NCI-H128 (cell line): ENCODE measurements around the gene FRMD4B.

Experiments used
- DNase-seq: peaks from one replicate; lab custom pipeline; 2025; ENCODE audit not compliant: unreplicated experiment; lab: John Stamatoyannopoulos, UW

Gene FRMD4B

DNA sequence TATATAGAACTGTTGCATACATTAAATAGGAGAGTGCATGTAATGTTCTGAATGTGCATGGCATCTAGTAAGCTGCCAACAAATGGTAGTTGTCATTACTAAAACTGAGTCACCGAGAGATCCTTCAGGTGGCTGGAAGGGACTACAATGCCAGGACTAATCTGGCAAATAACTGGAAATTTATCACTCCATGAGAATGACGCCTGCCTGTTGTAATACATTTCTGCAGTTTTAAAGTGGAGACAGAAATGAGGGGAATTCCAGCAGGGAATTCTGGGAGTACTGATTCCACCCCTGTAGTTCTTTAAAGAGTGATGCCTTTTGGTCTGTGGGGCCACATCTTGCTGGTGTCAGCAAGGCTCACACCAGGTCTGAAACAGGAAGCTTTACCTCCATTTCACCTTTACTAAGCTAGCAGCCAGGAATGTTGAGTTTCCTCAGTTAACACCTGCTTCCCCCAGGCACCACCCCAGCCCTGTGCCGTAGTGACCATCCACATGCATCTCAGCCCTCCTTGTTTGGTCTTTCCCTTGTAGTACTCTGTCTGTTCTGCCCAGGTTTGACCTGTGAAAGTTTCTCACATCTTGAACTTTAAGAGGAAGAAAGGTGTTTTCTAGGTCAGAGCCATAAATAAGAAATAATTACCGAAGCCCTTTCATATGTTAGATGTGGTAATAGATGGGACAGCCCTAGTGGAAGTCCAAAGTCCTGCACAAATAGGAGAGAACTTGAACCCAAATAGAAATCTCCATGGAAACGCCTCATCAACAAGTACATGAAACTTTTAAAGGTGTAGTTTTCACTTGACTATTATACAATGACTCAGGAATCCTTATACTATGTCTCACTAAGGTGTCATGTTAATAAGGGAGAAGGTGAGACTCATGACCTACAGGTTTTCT lies 206.8 kb downstream of the FRMD4B start:
- no peak for DNase-seq

DNA sequence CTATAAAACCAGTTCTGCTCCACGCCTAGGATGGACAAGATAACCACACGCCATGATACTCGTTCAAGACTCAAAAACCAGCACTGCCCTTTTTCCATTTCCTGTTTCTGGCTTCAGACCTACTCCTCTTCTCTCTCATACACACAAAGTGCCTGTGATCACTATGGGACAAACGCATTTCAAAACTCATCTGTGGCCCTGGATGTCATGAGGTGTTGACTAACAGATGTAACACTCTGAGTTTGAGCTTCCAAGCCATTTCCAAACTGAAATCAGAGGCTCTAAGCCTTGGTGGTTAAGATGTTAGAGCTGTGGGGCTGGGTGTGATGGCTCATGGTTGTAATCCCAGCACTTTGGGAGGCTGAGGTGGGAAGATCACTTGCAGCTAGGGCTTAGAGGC lies 207.8 kb downstream of the FRMD4B start:
- no peak for DNase-seq

DNA sequence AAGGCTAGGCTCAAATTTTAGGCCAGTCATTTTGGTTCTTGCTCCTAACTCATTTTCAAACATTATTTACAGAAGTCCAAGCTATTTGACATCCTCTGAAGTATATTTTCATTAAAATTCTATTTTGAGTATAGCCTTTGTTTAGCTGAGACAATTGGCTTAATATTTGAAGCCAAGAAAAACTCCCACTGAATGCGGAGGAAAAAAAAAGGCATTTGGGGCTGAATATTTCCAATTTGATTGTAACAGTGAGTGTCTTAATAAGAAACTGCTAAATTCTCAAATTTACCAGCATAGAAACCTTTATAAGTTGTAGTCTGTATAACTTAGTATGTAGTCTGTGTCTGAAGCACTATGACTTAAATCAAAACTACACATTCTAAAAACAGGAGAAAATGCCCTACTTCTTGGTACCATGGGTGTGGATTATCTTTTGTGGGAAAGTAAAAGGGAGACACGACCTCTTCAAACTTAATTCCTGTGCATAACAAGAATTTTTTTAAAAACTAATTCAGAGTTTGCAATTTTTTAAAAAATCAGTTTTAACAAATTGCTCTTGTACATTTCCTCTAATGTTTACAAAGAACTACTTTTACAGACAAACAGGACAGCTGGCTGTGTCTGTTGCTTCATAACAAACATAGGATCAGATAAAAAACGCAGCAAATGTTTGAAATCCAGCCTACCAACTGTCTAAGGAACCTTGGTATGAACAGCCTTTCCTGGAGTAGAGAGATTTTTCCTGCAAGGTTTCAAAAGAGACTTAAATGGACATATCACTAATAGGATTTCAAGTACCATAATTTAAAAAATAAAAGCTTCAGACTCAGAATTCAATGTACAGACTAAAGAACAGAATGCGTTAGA lies 210.8 kb downstream of the FRMD4B start:
- DNase-seq = no peak

DNA sequence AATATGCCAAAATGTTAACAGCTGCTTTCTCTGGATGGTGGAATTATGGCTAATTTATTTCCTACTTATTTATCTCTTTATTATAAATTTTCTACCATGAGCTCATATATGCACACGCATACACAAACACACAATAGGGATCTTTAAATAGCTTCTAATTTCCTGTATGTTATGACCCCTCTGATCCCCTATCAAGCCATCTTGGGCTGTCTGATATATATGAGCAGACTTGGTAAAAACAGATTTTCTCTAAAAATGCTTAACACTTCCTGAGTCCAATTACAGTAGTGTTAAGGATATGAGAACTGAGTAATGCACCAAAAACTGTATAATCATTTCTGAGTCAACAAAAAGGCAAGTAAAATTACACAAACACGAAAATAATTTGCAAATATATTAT lies 211.4 kb downstream of the FRMD4B start:
- no peak for DNase-seq

DNA sequence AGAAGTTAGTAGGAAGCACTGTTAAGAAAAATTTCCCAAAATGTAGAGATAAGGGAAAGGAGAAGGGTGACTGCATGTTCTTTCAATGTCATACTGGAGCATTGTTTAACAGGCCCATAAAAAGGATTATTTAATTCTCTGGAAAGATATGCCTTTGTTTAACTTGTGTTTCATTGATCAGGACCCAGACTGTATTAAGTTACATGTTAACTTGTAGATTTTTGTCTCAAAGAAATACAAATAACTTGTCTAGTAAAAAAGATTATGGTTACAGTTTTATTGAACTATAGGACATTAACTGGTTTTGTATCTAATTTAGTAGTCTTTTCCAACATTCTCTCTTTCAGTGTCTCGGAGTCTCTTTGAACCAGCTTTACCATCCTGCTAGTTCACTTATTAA lies 213.8 kb downstream of the FRMD4B start:
- no peak for DNase-seq

DNA sequence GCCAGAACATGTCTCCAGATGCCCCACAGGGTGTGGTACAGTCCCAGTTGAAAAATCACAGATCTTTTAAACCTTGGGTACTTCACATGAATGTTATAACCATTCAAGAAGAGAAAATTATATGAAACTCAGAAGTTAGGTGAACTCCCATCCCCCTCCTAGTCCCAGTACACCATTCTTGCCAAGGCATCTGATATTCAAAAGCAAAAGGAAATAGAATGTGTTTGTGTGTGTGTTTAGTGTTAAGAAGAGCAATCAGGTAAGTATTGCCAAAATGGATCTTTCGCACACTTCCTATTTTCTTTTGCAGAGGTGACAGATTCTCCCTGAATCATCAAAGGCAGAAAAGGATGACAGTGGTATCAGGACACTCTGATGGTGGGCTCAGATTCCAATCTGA lies 219.4 kb downstream of the FRMD4B start:
- no peak for DNase-seq

DNA sequence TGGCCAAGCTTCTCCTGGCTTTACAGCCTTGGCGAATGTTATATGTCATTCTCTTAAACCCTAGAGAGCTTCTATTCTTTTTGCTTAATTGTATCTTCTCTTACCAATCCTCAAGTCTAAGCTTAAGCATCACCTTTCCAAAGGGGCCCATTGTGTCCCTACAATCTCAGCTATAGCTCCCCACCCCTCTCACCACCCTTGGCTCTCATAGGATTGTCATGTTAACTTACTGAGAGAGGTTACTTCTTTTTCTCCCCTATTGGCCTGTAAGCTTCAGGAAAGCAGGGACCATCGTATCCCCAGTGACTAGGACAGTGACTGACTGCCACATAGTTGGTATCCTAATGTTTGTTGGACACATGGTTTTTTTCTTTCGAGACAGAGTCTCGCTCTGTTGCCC lies 220.1 kb downstream of the FRMD4B start:
- DNase-seq = no peak

DNA sequence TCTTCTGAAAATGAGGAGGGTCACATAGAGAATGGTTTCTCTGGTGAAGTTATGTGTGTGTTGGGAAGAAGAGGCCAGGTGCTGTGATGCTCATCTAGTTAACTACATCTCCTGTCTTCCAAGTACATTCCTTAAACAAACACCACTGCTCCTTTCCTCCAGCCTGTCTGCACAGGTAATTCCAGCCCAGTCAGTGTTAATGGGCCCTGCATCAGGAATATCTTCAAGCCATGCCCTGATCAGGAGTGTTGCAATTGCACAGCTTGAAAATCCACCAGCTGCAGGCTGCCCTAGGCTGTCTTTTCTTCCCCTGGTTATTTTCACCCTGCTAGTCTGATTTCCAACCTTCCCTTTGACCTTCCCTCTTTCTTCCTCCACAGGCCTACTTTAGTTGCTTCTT lies 221.6 kb downstream of the FRMD4B start:
- DNase-seq = no peak

DNA sequence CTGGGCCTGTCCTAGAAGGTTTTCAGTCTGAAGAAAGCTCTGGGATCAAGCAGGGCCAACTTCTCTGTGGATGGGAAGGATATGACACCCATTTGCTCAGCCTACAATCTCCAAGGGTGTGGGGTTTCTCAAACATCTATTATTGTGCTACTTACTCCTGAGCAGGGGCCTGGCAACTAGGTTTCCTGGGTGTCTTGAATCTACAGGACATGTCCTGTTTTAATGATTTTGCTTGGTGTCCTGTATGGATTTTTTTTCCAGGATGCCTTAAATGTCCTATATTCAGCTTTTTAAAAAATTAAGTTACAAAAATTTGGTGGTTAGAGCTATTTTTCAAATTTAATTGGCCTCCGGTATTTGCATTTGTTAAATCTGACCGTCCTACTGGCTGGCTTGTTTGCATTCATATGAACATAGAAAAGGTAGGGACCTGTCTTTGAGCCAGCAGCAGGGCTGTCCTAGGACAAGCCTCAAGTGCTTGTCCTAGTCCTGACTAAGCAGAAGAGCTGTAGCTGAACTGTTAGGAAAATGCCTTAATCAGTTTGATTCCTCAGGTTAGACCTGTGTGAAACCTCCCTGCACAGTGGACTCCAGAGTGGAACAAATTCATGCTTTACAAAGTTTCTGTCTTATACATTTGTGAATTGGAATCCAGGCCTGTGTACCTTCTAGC lies 223.4 kb downstream of the FRMD4B start:
- DNase-seq = no peak

DNA sequence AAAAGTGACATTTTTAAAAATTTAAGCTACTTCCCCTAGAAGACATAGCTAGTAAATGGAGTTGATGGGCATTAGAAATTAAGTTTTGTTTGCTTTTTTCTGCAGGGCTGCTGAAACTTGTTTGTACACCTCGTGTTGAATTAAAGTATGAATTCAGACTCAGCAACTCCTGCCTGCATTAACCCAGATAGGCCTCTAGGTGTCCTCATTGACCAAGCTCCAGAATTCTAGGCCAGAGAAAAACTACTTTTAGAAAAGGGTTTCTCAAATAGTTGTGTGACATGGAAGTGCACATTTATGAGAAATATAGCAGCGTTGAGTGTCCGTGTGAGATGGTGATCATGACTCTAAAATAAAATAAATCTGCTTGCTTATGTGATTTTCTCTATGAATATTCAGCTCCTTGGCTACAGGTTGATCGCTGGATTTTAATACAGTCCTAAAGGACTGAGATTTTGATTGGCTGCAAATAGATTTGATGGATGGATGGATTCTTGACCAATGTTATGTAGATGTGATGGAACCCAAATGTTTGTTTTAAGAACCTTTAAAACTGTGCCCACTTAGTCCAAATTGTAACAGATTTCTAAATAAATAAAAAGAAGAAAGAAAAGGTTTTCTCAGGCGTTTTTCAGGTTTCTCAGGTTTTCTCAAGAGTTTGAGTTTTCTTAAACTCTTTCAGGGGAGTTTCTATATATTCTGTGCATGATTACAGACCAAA lies 224.1 kb downstream of the FRMD4B start:
- peak; percentile 14 for DNase-seq

DNA sequence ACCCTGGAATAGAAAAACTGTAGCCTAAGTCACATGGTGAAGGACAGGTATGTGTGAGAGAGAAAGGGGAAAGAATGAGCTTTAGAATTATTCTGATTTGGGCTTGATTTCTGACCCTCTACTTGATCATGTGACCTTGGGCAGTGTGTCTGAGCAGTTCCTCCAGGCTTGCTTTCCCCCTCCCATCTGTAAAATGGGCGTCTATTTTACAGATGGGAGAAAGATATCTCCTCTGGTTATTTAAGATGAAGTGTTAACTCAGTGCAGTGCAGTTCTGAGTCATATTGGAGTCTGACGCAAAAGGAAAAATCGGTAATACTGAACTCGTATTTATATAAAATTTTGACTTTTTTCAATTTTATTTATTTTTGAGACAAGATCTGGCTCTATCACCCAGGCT lies 225.4 kb downstream of the FRMD4B start:
- DNase-seq = no peak

DNA sequence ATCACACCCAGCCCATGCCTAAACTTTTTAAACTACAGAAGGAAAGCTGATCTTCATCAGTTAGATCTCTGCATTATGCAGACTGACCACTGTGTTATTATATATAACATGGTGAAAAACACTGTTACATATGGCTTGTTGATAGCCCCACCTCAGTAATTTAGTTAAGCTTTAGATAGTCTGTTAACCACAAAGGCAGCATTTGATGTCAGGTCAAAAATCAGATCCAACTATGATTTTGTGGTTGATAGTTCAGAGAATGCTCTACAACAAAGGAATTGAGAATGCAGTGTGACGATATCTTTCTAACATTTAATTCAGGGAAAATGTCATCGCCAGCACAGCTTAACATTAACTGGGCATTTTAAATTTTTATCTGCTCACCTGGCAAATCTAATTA lies 225.8 kb downstream of the FRMD4B start:
- no peak for DNase-seq

DNA sequence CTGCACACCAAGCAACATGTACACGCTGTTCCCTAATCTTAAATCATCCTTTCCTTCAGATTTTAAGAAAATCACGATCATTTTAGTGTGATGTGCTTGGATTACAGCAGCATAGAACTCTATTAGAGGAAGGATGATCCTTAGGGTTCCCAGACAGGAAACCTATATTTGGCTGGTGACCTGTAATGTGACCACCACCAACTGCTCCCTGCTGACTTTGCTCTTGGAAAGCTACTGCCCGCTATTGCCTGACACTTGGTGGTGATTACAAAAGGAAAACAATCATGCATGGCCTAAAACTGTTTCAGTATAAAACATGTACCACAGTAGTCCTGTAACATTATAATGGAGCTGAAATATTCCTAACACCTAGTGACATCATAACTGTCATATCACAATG lies 236.3 kb downstream of the FRMD4B start:
- DNase-seq = no peak

DNA sequence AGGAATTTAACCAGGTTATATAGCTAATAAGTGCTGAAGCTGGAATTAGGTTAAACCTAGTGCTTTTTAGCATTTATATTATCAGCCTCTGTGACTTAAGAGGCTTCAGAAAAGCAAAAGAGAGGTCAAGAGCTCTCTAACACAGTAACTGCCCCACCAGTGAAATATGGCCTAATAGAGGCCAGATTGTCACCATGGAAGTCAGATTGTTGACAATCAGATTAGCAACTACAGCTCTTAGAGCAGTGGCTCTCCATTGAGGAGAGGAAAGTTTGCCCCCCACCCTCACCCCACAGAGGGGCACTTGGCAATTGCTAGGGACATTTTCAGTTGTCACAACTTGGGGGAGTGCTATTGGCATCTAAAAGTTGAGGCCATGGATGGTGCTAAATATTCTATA lies 240.2 kb downstream of the FRMD4B start:
- no peak for DNase-seq

DNA sequence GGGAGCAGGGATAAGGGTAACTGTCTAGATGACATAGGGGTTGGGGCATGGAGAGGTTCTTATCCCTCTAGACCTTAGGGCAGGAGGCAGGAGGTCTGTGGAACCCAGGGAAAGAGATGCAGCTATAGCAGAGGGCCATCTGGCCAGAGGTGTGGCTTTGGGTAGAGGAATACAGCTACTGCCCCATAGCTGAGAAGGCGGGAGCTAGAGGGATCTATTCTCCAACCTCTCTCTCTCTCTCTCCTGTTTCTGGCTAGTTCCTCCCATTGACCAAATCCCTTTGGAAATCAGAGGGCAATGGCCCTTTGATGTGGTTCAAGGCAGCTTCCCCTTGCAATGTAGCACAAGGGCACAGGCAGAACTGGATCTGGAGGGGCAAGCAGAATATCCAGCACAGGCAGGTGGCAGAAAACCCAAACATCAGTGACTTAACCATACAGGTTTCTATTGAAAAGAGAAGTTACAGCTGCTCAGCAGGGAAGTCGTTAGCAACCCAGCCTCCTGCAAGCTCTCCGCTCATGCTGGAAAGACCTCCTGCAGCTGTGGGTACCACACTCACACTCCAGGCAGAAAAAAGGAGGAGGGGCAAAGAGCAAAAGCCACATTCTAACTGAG lies 241.2 kb downstream of the FRMD4B start:
- DNase-seq = no peak

DNA sequence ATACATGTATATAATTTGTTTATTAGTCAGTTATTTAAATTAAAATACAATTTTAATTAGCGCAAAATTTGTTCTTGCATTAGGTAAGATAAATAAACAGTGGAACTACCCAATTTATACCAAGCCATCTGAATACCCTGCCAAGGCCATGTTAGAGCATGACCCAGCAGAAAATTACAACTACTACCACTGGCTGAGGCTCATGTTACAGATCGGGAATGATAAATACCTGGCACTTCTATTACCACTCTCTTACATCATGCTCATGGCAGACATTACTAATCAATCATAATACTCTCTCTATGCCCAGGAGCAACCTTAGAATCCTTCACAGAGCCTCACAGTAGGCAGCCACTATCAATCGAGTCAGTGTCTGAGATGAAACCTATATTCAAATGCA lies 242.3 kb downstream of the FRMD4B start:
- no peak for DNase-seq

DNA sequence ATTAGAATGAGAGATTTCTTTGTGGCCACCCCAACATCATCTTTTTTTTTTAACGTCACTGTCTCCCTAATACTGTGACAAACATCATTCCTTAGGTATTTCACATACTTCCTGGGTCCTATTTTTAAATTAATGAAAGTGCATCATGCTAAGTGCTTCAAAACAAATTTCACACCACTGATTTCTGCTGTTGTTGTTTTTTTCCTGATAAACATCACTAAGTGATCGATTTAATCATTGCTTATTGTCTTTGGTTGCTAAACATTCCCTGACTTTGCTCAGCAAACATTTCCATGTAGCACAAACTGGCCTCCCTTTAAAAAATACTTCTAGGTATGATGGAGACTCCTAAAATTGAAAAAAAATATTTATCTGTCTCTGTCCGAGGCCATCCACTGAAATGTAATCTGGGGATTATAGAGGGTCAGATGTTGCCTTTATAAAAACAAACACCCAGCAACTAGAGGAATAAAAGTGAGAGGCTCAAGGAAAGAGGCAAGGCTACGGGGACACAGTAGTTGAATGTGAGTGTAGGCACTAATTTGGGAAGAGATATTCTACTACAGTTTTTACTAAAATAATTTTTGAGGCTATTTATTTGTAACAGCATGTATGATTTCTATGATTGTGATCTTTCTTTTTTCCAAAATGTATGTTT lies 243.0 kb downstream of the FRMD4B start:
- DNase-seq = no peak

DNA sequence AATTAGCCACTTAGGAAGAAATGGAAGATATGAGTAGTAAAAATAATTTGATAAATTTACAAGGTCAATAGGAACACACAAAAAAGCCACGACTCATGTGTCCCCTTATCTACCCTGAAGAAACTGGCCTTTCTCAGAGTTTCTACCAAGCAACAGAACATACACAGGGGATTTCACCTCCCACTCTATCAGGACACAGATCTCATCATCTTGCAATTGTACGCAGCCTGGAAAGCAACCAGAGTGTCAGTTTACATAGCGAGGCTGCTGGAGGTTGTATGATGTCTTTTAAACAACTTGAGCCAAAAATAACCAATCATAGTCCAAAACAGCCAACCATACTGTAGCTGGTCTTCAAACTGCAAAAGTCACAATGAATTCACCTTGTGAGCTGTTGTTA lies 243.8 kb downstream of the FRMD4B start:
- no peak for DNase-seq

DNA sequence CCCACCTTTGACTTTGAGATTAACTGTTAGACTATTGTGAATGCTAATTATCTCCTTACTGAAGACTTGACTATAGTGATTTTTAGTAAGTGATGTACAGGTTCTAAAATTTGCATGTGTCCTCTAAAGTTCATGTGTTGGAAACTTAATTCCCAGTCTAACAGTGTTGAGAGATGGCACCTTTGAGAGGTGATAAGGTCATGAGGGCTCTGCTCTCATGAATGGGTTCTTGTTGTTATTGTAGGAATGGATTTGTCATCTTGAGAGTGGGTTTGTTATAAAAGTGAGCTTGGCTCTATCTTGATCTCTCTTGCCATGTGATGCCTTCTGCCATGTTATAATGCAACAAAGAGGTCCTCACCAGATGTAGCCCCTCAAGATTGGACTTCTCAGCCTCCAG lies 244.6 kb downstream of the FRMD4B start:
- no peak for DNase-seq

DNA sequence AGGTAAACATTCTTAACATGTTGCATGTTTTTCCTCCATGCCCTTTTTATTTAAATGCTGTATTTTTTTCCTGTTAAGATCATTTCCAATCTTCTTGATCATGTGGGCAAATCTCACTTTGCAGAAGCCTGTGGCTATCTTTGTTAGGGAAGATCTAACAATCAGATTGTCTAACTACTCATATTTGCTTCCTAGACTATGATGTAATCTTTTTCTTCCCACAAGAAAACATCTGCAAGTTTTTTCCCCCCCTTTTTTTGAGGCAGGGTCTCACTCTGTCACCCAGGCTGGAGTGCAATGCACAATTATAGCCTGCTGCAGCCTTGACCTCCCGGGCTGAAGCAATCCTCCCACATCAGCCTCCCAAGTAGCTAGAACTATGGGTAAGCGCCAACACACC lies 248.5 kb downstream of the FRMD4B start:
- DNase-seq = no peak
